C4-2B (cell line): ENCODE results near the gene CCL1.

Source experiments
- ZFX ChIP-seq: fragments of 450-650 bp; IDR thresholded peaks from 2 replicates; pipeline ENCODE4 v1.6.1; 2017
- TF ChIP-seq, protein P1 (sequence below): fragments of 450-650 bp; conservative IDR thresholded peaks from 2 replicates; pipeline ENCODE4 v1.5.1; 2017; ENCODE audit warnings: mild to moderate bottlenecking

DNA sequence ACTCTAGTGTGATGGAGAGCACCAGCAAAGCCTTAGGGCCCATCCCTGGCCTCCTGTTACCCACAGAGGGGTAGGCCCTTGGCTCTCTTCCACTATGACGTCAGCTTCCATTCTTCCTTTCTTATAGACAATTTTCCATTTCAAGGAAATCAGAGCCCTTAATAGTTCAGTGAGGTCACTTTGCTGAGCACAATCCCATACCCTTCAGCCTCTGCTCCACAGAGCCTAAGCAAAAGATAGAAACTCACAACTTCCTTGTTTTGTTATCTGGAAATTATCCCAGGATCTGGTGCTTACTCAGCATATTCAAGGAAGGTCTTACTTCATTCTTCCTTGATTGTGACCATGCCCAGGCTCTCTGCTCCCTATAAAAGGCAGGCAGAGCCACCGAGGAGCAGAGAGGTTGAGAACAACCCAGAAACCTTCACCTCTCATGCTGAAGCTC lies 44.0 kb downstream of the CCL1 start, which contains the start of gene CCL8:
- TF ChIP-seq, protein P1, sequence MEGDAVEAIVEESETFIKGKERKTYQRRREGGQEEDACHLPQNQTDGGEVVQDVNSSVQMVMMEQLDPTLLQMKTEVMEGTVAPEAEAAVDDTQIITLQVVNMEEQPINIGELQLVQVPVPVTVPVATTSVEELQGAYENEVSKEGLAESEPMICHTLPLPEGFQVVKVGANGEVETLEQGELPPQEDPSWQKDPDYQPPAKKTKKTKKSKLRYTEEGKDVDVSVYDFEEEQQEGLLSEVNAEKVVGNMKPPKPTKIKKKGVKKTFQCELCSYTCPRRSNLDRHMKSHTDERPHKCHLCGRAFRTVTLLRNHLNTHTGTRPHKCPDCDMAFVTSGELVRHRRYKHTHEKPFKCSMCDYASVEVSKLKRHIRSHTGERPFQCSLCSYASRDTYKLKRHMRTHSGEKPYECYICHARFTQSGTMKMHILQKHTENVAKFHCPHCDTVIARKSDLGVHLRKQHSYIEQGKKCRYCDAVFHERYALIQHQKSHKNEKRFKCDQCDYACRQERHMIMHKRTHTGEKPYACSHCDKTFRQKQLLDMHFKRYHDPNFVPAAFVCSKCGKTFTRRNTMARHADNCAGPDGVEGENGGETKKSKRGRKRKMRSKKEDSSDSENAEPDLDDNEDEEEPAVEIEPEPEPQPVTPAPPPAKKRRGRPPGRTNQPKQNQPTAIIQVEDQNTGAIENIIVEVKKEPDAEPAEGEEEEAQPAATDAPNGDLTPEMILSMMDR, result no peak
- TF ChIP-seq ZFX, result no peak
